ENCODE measurements around the gene NRG2.

NRG2 gene

DNA sequence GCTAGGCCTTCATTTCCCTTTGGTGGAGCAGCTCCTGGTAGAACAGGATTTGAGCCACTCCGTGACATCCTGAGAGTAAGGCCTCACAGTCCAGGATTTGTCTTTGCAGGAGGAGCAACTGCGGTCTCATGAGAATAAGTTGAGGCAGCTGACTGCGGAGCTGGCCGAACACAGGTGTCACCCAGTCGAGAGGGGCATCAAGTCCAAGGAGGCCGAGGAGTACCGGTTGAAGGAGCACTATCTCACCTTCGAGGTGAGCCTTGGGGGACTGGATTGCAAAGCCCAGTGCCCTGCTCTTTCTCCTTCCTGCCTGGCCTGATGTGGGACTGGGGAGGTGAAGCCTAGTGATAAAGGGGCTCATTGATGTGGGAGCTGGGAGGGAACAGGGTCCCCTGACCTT, 203.2 kb downstream of the NRG2 start:
- no peak for DNase-seq (ENCODE audit: low read depth, low spot score)

DNA sequence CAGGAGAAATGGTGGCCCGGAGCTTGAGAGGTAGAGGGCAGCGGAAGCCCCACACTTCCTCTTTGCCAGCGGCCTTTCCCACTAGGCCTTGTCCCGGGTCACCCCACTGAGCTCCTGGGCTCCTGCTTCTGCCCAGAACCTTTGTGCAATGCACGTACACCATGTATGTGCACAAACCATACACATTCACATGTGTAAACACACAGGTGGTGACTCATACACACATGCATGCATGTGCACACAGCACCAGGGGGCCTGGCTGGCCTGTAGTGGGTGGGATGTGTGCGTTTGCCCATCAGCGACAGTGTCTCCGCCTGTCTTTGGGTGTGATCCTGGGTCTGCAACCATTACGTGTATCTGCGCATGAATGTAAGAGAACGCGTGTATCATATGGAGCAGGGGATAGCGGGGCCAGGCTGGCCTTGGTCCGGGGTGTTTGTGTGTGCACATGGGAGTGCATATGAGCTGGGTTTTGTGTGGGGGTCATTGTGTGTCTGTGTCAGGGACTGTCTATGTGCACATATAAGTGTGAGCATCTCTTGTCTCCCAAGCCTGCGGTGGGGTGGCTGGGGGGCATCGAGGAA, 203.8 kb downstream of the NRG2 start:
- DNase-seq (ENCODE audit: low read depth, low spot score), result no peak

DNA sequence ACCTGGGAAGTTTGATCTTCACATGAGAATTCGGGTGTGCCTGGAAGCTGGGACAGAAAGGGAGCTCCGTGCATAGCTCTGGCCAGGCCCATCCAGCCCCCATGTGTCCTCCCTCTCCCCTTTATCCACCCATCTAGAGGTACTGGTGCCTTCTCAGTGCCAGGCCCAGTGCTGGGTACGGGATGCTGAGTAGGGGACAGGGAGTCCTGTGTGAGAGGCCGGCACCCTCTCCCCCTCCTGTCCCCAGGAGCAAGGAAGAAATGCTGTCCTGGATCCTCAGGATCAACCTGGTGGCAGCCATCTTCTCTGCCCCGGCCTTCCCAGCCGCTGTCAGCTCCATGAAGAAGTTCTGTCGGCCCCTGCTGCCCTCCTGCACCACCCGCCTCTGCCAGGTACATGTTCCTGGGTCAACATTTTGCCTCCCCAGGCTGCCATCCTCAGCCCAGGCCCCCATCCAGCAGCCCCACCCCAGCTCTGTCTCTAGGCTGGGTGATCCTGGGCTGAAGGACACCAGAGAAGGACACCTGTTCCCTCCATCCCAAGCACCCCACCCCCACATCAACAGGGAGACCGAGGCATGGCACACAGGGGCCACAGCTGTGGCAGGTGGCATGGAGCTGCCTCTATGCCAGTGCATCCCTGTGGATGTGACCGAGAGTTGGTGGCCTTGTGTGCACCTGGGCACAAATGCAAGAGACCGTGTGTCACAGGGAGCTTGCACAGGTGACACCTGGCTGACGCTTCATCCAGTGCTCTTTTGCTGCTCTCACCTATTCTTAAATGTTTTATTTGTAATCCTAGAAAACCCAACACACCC, 204.5 kb downstream of the NRG2 start:
- no peak for DNase-seq (ENCODE audit: low read depth, low spot score)

DNA sequence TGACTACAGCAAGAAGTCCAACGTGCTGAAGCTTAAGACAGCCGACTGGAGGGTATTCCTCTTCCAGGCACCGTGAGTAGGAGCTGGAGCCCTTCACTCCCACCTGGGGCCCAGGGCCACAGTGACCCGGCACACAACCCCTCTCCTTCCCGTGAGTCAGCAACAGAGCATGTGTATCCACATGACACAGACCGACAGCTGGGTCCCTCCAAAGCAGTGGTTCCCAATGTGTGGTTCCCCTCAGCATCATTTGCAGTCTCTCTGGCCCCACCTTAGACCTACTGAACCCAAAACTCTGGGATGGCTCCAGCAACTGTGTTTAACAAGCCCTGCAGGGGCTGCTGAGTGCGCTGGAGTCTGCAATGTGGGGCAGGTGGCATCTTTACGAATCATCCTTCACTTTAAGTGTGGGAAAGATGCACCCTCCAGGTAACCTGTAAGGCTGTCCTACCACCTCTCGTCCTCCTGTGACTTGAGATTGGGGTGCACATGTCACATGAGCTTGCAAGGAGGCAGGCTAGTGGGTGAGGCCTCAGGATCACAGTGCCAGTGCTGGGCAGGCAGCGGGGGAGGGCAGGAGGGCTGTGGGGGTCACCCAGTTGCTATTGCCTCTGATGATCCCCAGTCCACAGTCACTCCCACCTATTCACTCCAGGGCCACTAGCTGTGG, 205.3 kb downstream of the NRG2 start:
- DNase-seq (ENCODE audit: low read depth, low spot score), result no peak

DNA sequence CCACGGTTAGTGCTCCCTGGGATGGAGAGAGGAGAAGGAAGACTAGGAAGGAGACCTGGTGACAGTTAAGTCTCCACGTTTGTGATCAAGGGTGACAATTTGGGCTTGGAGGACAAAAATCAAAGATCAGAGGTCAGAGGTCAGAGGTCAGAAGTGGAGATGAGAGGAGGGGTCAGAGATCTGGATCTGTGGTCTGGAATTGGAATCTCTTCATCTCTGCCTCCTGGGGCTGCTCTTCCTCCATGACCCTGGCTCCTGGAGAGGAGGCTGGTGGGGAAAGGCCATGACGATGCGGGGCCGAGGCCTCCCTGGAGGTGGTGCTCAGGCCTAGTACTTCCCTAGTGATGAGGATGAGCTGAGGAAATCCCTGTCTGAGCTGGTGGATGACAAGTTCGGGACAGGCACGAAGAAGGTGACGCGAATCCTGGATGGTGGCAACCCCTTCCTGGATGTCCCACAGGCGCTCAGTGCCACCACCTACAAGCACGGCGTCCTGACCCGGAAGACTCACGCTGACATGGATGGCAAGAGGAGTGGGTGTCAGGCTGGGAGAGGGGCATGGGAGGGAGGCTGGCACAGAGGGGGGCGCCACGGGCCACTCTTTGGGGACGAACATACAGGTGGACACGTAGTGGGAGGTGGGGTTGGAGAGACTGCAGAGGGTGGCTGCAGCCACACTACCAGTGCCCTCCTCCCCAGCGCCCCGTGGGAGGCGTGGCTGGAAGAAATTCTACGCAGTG, 206.5 kb downstream of the NRG2 start:
- no peak for DNase-seq (ENCODE audit: low read depth, low spot score)

- DNase-seq (ENCODE audit: low read depth, low spot score), result no peak
Observed at GRCh38 chr5:139835656-139836055, 207.4 kb downstream of the NRG2 start.

GRCh38 chr5:139833525-139833924, 209.6 kb downstream of the NRG2 start:
- DNase-seq (ENCODE audit: low read depth, low spot score), result no peak

GRCh38 chr5:139831624-139832023, 211.5 kb downstream of the NRG2 start:
- no peak for DNase-seq (ENCODE audit: low read depth, low spot score)

- no peak for DNase-seq (ENCODE audit: low read depth, low spot score)
Observed at GRCh38 chr5:139829471-139829870, 213.6 kb downstream of the NRG2 start.

DNA sequence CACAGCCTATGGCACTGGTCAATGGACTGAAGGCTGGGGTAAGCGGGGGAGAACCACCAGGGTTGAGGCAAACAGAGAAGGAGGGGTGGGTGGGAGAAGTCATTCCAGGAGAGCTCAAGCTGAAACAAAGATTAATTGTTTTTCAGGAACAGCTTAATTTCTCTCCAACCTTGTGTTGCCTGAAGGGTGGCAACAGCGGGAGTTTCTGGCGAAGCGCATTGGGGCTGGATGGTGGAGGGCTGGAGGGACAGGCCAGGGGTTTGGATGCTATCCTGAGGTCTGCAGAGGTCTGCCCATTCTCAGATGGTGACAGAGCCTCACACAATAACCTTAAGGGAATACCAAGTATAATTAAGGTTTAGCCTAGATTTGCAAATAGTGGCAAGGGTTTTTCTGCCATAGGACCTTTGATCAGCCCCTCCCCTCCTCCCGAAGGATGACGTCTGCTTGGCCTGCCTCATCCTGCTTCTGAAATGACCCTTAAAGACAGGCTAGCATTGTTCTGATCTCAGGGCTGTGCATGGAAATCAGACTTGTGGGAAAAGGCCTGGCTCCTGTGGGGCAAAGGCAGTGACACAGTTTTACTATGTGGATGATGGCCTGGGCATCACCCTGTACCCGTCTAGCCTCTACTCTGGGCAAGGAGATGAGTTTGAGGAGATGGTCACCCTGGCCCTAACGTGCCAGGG, 214.7 kb downstream of the NRG2 start:
- no peak for DNase-seq (ENCODE audit: low read depth, low spot score)

GRCh38 chr5:139825690-139826089, 217.4 kb downstream of the NRG2 start:
- no peak for DNase-seq (ENCODE audit: low read depth, low spot score)

GRCh38 chr5:139823757-139824355, 219.2 kb downstream of the NRG2 start:
- DNase-seq (ENCODE audit: low read depth, low spot score), result no peak

DNA sequence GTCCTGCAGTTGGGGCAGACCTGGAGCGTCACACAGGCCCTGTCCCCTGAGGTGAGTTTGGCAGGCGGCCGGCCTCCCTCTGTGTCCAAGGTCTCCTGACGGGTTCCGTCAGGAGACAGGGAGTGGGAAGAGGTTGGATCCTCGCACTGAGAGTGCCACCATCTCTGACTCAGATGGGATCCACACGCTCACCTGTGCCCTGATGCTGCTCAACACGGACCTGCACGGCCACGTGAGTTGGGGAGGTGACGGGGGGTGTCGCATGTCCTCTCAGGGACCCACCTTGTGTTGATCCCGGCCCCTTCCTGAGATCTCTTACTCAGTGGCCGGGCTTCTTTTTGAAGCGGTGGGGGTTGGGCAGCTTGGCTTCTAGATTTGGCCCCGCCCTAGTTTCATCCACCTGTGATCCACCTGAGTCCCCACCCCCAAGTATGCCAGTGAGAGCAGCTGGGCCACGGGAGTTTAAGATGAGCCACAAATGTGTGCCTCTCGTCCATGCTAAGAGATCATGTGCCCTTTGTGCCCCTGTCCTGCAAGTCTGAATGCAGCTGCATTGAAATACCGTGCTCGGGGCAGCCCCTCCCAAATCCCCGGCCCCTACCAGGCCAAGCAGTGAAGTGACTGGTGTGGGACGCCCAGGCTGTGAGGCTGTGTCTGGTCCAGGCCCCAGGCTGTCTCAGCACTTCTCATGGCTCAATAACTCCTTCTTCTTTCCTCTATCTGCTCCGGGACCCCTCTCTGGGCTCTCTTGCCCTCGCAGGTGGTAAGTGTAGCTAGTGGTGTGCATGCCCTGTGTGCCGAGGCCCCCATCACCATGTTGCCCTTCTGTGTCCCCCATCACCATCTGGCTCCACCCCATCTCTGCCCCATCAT, 220.3 kb downstream of the NRG2 start:
- no peak for DNase-seq (ENCODE audit: low read depth, low spot score)

DNA sequence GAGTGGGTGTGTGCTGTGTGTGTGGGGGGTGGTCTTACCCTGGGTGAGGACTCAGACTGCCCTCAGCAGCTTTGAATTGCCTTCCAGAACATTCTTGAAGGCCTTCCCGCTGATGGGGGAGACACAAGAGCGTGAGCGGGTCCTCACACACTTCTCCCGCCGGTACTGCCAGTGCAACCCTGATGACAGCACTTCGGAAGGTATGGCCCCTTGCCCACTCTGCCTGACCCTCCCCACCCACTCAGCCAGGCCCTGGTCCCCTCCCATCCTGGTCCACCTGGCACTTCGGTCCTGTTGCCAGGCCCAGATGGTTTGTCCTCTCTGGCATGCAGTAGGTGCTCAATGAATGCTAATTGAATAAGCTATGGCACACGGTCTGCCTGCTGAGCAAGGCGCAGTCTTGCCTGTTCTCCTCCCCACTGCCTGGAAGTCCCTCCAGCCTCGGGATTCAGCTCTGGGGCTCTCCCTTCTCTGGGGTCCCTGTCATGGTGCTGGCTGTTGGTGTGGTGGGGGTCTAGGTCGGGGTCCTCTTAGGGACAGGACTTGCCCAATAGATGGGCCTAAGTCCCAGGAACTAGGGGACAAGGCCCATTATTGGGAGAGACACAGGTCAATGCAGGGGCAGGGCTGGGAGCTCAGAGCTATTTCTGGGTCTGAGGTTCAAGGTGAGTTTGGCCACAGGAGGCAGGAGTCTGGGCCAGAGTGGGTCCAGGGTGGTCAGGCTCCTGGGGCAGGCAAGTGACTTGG, 221.1 kb downstream of the NRG2 start:
- no peak for DNase-seq (ENCODE audit: low read depth, low spot score)

GRCh38 chr5:139820606-139821005, 222.5 kb downstream of the NRG2 start:
- DNase-seq (ENCODE audit: low read depth, low spot score), result no peak

DNA sequence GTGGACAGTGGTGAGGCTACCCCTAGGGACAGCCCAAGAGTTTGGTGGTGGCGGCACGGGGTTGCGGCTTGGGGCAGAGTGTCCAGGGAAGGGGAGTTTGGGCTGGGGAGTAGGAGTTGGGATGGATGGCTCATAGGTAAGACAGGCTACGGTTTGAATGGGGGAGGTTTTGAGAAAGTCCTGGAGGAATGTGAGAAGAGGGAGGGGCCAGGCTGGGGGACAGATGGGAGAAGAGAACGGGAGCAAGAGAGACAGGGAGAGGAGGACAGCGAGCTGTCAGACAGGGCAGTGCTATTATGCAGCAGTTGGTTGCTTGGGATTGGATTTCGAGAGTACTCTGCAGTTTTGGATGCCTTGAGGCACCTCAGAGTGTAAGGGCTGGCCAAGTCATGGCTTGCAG, 223.0 kb downstream of the NRG2 start:
- no peak for DNase-seq (ENCODE audit: low read depth, low spot score)

DNA sequence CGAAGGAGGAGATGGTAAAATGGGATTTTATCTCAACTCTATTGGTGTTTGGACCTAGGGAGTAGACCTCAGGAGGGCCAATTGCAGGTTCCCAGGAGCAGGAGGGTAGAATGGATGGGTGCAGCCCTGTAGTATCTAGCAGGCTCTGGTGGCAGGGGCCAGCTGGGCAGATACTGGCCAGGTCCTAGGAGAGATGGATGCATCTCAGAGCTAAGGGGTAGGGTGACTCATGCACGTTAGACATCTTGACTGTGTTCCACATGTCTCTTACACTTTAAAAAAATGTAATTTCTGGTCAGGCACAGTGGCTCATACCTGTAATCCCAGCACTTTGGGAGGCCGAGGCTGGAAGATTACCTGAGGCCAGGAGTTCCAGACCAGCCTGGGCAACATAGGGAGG, 225.1 kb downstream of the NRG2 start:
- no peak for DNase-seq (ENCODE audit: low read depth, low spot score)

- DNase-seq (ENCODE audit: low read depth, low spot score), result no peak
Observed at GRCh38 chr5:139817362-139817761, 225.7 kb downstream of the NRG2 start.

- no peak for DNase-seq (ENCODE audit: low read depth, low spot score)
Observed at GRCh38 chr5:139816566-139816965, 226.5 kb downstream of the NRG2 start.

Measured in brain pericyte (primary cell).